ENCODE data around the gene NOL12. TPM values are rescaled to one million over a fixed set of nuclear protein-coding genes. Genes with fewer than 3 reads are reported as not detected.

Gene NOL12
- total RNA-seq, 4 donors from 2014 or later, result 16.3 to 29.1 (median 20.2) TPM

DNA sequence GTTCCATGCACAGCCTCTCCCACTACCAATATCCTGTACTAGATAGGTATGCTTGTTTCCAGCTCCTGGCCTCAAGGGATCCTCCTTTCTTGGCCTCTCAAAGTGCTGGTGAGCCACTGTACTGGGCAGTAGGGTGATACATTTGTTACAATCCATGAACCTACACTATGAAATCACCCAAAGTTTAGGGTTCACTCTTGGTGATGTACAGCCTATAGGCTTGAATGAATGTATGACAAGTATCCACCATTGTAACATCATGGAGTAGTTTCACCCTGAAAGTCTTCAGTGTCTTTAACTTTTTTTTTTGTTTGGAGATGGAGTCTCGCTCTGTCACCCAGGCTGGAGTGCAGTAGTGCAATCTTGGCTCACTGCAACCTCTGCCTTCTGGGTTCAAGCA is 42.5 kb downstream of the NOL12 start:
- TF ChIP-seq, protein P1, sequence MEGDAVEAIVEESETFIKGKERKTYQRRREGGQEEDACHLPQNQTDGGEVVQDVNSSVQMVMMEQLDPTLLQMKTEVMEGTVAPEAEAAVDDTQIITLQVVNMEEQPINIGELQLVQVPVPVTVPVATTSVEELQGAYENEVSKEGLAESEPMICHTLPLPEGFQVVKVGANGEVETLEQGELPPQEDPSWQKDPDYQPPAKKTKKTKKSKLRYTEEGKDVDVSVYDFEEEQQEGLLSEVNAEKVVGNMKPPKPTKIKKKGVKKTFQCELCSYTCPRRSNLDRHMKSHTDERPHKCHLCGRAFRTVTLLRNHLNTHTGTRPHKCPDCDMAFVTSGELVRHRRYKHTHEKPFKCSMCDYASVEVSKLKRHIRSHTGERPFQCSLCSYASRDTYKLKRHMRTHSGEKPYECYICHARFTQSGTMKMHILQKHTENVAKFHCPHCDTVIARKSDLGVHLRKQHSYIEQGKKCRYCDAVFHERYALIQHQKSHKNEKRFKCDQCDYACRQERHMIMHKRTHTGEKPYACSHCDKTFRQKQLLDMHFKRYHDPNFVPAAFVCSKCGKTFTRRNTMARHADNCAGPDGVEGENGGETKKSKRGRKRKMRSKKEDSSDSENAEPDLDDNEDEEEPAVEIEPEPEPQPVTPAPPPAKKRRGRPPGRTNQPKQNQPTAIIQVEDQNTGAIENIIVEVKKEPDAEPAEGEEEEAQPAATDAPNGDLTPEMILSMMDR (IDR thresholded peaks at IDR 0.05), result no peak
- TF ChIP-seq EP300 (IDR thresholded peaks at IDR 0.05), result no peak
- no peak for TF ChIP-seq POLR2AphosphoS5 (IDR thresholded peaks at IDR 0.05)
- no peak for TF ChIP-seq POLR2A (IDR thresholded peaks at IDR 0.05)
- Histone ChIP-seq H3K9me3 (no peaks in the 10 kb centered on the region), H3K4me1 (peaks cover 0 to 18% (median 0%) of the 10 kb centered on the region in 3 donors), H3K27me3 (no peaks in the 10 kb centered on the region), H3K4me3 (no peak overlapping the region), H3K36me3 (no peaks in the 10 kb centered on the region), H3K27ac (peak overlapping the region in 3 of 4 donors; percentile 32 to 57 (median 56))
- no CpG with 5 or more reads among the region's 1 CpG for WGBS, 2 donors (ENCODE audit: low coverage in 1 of 2)
- peak; percentile 31 for ATAC-seq

DNA sequence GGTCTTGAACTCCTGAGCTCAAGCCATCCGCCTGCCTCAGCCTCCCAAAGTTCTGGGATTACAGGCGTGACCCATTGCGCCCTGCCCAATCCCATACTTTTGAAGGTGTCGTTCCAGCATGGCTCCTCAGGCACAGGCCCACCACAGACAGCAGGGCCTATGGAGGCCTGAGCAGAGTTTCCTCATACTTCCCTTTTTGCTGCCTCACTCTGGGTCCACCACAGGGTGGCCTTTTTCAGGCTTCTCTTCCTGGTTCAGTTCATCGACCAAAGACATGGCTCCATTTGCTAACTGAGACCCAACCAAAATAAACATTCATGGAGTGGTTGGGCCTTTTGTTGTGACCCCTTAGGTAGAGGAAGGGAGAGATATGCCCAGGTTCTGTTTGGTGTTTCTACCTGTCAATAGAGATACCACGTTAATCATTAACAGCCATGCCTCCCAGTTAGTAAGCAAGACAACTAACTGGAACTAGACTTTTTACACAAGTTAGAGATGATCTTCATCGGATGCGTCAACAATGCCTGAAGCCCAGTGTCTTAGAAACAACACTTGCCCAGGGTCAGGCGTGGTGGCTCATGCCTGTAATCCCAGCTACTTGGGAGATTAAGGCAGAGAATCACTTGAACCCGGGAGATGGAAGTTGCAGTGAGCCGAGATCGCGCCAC is 45.8 kb downstream of the NOL12 start:
- no peak for ATAC-seq
- H3K27me3 ChIP-seq, result no peaks in the 10 kb centered on the region
- no peaks in the 10 kb centered on the region for H3K36me3 ChIP-seq
- WGBS, 2 donors (ENCODE audit: low coverage in 1 of 2), result 80 to 83% methylated on average over 2 to 13 of the region's 13 CpGs
- H3K4me3 ChIP-seq, result no peak overlapping the region
- H3K9me3 ChIP-seq, result no peaks in the 10 kb centered on the region
- TF ChIP-seq POLR2A (IDR thresholded peaks at IDR 0.05) (no peak), EP300 (IDR thresholded peaks at IDR 0.05) (no peak), POLR2AphosphoS5 (IDR thresholded peaks at IDR 0.05) (no peak)
- TF ChIP-seq, protein P1 (IDR thresholded peaks at IDR 0.05), result no peak
- H3K27ac ChIP-seq, result no peak overlapping the region
- H3K4me1 ChIP-seq, result peaks cover 0 to 18% (median 0%) of the 10 kb centered on the region in 3 donors

DNA sequence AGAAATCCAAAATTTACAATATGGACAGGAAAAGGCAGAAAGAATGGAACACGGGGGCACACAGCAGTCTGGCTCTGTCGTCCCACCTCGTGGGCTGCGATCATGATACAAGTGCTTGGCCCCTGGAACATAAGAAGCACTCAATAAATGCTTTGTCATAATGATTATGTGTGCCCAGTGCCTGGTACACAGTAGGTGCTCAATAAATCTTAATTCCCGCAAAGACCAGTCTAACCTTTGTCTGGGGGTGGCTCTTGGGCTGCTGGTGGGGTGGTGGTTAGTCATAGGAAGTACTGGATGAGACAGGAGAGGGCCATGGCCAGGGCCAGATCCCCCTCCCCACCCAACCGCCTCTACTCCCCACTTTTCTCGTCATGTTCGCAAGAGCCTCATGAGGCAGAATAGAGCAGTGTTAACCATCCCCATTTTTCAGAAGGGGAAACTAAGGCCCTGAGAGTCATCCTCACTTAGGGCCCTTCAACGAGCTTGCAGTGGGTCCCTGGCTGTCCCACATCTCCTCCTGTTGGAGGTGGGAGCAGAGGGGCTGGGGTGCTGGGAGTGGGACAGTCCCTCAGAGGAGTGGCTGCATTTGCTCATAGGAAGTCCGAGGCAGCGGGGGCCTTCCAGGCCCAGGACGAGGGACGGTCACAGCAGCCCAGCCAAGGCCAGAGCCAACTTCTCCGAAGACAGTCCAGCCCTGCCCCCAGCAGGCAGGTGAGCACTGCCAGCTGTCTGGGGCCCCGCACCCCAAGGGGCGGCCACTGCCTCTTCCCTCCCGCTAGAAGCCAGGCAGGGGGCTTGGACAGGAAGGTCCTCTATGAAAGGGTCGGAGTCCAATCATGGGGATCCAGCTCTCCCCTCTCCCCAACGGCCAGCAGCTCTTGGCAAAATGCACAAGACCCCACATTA is 46.8 kb downstream of the NOL12 start:
- Histone ChIP-seq H3K4me3 (no peak overlapping the region), H3K36me3 (no peaks in the 10 kb centered on the region), H3K27me3 (no peaks in the 10 kb centered on the region), H3K9me3 (no peaks in the 10 kb centered on the region), H3K27ac (no peak overlapping the region), H3K4me1 (peaks cover 0 to 12% (median 0%) of the 10 kb centered on the region in 3 donors)
- ATAC-seq, result no peak
- 75 to 86% methylated on average over 7 to 11 of the region's 19 CpGs for WGBS, 2 donors (ENCODE audit: low coverage in 1 of 2)
- TF ChIP-seq EP300 (IDR thresholded peaks at IDR 0.05), result no peak
- TF ChIP-seq, protein P1 (IDR thresholded peaks at IDR 0.05), result no peak
- no peak for TF ChIP-seq POLR2A (IDR thresholded peaks at IDR 0.05)
- TF ChIP-seq POLR2AphosphoS5 (IDR thresholded peaks at IDR 0.05), result no peak

DNA sequence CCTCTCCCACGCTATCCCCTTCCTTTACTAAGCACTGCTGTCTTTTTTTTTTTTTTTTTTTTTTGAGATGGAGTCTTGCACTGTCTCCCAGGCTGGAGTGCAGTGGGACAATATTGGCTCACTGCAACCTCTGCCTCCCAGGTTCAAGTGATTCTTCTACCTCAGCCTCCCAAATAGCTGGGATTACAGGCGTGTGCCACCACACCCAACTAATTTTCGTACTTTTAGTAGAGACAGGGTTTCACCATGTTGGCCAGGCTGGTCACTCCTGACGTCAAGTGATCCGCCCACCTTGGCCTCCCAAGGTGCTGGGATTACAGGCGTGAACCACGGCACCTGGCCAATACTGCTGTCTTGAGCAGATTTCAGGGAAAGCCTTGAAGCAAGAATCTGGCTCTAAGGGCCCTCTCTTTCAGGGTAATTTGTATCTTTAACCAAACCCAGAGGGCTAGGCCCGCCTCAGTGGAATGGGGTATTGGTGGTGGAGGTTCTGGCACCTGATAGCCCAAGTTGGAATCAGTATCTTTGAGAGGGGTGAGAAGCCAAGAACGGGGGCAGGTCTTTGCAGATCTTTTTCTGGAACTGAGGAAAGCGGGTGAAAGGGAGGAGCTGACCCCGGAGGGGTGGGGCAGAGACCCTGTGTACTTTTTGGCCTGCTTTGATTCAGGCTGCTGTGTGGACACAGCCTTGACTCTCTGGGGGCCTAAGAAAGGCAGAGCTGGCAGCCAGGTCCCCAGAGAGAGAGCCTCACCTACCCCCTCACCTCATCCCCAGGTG is 47.7 kb downstream of the NOL12 start:
- no peaks in the 10 kb centered on the region for H3K27me3 ChIP-seq
- H3K4me1 ChIP-seq, result peaks cover 0 to 8% (median 2%) of the 10 kb centered on the region in 3 donors
- H3K27ac ChIP-seq, result peak overlapping the region in 2 of 4 donors; percentile 9 to 36
- WGBS, 2 donors (ENCODE audit: low coverage in 1 of 2), result 84 to 100% methylated on average over 1 to 4 of the region's 11 CpGs
- TF ChIP-seq EP300 (IDR thresholded peaks at IDR 0.05), result no peak
- TF ChIP-seq POLR2AphosphoS5 (IDR thresholded peaks at IDR 0.05), result no peak
- no peak for TF ChIP-seq POLR2A (IDR thresholded peaks at IDR 0.05)
- TF ChIP-seq, protein P1 (IDR thresholded peaks at IDR 0.05), result no peak
- no peaks in the 10 kb centered on the region for H3K36me3 ChIP-seq
- no peak for ATAC-seq
- H3K4me3 ChIP-seq, result no peak overlapping the region
- H3K9me3 ChIP-seq, result no peaks in the 10 kb centered on the region

Data from gastroesophageal sphincter (tissue), 4 donors.